GM03348 (cell line): Measurements from ENCODE around the gene HIVEP3.

Experiments
- DNase-seq: peaks from one replicate; pipeline ENCODE4 v3.0.0; 2012; ENCODE audit warnings: low spot score

Gene HIVEP3

DNA sequence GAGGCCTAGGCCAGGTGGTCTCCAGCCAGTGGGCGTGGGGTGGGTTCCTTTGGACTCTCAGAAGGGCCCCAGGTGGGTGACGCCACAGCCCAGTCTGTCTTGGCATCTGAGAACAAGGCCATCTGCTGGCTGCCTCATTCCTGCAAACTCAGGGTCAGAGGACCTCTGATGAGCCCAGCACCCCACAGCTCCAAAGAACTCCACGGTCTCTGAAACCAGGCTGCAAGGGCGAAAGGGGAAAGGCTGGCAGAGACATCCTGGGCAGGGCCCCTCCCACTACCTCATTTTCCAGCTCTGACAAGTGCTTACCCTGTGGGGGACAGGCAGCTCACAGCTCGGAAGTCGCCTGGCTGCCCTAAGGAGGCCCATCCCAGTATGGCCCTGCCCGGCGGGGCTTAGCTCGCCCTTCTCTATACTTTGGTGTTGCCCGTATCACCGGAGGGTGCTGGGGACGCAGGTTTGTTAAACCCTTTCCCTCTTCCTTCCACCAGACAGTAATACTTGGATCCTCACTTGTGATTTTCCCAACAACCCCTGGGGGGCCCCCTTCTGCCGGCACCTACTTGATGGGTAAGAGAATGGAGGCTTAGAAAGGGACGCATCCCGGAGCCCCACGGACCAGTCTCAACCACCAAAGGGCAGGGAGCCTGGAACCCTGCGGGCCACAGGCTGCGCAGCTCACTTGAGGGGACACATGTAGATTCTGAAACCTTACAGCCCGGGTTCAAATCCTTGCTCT lies 423.3 kb downstream of the HIVEP3 start:
- no peak for DNase-seq

DNA sequence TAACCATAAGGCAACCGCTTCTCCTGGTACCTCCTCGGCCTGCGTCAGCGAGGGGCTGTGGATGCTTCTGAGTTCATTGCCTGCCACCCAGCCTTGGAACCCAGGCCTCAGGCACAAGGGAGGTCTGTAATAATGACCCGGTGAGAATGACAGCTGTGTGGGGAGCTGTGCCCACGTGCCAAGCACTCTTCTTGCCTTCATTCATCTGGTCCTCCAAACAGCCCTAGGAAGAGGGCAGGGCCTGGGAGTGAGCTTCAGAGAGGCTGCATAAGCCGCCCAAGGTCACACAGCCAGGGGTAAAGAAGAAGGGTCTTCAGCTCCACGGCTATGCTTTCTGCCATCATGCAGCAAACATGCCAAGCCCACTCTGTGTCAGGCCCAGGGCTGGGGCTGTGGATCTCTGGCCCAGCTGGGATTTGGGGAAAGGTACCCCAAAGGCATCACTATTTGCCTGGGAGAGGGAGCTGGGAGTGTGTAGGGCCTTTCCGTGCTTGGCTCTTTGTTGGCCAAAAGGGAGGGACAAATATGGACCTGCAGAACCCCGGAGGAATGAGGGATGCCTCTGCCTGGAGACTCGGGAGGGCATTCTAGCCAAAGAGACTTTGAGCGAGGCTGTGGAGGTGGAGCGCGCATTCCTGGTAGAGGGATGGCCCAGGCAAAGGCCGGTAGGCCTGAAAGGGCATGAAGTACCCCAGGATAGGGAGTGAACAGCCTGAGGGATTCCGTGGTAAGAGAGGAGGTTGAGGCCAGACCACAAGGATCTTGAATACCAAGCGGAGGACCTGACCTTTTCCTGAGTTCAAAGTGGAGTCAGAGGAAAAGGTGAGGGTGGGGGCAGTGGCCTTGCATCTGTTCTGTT lies 424.1 kb downstream of the HIVEP3 start:
- no peak for DNase-seq

DNA sequence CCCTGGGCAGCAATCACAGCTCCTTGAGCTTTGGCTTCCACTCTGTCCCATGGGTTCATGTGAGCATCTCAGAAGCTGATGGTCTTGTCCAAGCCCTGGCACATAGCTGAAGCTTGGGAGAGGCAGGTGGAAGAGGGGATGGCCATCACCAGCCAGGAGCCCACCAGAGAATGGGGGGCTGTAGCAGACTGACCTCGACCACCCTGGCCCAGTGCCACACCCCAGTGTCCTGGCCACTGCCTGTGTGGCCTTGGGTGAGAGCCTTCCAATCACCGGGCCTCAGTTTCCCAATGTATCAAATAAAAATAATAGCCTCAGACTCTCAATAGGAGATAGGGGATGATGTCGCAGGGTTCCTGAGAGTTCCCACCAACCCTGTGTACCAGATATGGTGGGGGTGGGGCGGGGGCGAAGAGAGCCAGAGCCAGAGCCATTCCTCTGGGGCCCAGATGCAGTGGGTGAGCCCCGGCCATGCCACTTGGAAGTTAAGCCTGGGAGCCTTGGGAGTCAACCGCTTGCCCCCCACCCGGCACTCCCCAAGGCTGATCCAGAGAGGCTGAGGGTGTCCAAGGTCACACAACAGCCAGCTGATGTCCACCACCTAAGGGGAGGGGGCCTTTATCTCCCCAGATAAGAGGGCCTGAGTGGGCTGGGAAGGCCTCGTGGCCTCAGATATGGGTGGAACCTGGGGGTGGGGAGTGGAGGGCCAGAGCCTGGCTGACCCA lies 424.9 kb downstream of the HIVEP3 start:
- no peak for DNase-seq

DNA sequence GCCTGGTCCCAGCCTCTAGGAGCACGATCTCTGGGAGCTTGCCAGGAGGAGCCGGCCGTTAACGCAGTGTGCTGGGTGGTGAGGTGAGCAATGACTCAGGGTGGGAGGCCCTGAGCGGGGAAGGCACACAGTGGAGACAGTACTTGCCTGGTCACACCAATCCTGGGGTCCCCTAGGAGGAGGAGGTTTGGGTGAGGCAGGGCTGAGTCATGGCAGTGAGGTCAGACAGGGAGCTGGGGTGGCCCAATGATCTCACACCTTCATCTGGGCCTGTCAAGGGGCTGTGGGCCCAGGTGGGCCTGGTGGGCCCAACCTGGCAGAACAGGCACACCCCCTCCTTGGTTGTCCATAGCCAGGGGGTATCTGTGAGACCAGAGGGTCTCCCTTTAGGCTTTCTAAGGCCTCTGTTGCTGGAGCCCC lies 425.6 kb downstream of the HIVEP3 start:
- peak; percentile 72 for DNase-seq

DNA sequence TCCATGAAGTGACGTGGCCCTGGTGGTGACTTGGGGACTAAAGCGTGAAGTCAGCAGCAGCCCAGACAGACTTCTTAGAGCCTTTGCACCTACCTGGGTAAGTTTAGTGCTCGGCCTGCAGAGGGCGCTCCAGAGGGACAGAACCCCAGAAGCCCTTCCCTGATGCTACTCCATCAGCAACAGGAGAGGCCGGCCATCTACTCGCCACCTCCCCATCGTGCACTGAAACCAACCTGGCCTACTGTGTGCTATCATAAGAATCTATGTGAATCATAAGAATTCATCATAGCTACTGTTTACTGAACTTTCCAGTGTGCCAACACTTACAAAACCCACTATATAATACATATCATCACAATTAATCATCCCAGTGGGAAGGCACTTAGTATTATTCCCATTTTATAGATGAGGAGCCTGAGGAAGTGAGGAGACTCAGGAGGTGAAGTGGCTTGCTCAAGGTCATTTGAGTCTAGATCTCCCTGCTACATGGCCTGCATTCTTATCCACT lies 426.3 kb downstream of the HIVEP3 start:
- no peak for DNase-seq

DNA sequence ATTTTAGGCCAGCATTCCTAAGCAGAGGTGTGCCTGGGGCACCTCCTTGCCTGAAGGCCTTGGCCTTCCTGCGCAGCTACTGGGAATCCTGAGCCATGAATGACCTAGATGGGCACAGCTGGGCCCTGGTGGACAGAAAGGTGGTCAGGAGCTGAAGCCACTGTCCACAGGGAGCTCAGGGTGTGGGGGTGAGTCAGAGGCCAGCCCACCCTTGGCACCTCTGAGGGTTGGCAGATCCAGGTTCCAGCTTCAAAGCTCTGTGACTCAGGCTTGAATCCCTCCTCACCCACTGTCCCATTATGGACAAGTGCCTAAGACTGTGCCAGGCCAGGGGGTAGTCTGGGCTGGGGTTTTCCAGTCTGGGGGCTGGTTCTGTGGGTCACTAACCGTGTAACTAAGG lies 427.8 kb downstream of the HIVEP3 start:
- DNase-seq: no peak

DNA sequence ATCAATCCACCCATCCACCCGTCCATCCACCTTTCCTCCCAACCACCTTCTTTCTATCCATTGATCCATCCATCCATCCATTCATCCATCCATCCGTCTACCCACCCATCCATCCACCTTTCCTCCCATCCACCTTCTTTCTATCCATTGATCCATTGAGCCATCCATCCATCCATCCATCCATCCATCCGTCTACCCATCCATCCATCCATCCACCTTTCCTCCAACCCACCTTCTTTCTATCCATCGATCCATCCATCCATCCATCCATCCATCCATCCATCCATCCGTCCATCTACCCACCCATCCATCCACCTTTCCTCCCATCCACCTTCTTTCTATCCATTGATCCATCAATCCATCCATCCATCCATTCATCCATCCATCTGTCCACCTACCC lies 429.2 kb downstream of the HIVEP3 start:
- no peak for DNase-seq

DNA sequence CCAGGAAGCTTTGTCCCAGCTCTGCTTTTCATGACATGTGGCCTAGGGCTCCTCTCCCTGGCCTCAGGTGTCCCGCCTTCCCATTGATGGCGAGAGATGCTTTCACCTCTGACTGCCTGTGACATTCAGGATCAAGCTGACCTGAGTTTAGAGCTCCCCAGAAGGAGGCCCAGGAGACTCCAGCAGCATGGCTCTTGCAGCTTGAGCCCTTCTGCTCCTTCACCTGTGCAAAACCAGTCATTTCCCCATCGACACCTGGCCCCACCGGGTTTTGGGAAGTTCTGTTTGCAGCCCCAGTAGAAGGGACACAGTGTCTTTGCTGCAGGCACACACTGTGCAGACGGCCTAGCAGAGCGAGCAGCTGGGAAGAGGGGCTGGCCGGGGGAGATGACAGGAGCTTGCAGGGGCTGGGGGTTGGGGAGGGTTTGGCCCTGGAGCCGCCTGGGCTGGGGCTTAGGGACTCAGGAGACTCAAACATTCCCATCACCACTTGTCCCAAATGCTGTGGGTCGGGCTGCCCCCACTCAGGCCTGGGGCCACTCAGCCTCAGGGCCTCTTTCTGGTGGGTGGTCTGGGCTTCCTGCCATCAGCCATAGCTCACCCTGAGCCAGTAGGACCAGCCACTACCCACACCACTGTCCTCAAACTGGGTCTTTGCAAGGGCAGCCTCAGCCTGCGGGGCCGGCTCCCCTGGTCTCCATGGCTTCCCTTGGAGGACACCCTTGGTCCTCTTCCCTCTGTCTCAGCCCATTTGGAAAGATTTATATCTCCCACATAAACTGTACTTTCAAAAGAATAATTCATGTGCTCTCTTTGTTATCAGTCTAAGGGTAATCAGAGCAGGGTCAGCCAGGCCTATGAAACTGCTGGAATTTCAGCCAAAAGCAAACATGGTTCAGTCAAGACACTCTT lies 430.4 kb downstream of the HIVEP3 start:
- no peak for DNase-seq

DNA sequence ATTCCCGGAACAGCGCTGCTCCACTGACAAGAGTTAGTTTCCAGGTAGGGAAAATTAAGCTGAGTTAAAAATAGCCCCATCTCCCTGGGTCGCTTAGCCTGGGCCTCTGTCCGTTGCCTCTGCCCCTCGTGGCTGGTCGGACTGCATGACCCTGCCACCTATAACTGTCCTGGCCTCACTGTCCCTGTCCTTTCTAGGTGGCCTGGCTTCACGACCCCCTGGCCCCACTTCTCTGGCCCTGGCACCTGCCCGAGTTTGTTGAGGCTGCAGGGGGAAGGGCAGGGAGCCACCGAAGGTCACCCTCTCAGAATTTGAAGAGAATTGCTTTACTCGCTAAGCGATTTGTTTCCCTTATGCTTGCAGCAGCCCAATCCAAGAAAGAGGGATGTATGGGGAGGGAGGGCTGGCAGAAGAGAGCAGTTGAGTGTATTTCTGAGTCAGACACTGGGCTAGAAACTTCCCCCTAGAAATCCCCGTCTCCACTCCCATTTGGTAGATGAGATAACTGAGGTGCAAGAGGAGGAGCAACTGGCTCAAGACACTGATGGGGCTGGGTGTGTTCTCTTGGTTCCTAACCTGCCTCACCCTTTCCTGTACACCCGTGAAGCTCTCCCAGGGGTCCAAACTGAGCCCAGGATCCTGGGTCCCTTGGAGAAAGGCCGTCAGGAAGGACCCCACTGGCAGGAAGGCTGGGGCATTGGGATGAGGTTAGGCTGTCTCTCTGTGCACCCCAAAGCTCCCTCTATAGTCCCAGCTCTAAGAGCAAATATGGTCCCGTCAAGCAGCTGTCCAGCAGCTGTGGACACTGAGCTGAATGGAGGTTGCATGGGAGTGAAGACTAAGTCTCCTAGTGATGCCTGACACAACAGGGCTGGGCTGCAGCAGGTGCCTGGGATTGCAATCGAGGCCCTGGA lies 431.3 kb downstream of the HIVEP3 start:
- DNase-seq: no peak

DNA sequence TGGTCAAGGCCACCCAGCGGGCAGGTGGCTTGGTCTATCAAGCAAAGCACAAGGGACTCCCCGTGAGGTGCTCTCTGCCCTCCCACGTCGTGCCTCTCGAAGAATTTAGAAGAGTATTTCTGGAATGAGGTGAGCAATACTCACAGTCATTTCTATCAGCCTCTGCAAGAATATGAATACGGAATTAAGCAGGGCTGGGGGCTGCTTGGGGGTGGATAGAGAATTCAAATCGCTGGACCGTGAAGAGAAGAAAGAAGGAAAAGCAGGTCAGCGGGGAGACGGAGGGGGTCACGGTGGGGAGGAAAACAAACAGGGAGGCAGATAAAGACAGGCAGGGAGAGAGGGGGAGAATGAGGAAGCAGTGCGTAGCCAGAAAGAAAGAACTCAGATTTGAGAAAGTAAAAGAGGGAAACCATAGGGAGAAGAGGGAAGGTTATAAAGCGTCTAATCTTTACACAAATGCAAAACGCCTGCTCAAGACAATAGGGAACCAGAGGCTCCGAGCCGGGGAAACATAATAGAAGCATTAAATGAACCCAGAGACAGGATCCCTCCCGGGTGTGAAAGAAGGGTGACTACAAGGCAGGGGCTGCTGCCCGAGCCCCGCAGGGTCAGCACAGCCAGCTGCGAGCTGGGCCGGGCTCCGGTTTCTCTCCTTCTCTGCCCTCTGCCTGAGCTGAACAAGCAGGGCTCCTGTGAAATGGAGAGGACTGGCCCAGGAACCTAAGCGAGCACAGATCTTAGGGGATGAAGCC lies 432.2 kb downstream of the HIVEP3 start:
- peak; percentile 36 for DNase-seq

DNA sequence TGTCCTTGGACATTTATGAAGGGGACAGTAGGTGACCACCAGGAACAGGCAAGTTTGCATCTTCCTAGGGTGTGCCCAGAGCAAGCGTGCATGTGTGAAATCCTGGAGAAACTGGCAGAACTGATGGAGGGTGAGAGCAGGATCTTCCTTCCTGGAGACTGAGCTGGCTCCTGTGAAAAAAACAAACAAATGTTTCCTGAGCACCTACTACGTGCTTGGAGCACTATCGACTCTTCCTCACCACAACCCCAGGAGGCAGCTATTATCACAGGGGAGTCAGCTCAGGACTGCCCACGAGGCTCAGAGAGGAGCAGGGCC lies 432.7 kb downstream of the HIVEP3 start:
- no peak for DNase-seq

DNA sequence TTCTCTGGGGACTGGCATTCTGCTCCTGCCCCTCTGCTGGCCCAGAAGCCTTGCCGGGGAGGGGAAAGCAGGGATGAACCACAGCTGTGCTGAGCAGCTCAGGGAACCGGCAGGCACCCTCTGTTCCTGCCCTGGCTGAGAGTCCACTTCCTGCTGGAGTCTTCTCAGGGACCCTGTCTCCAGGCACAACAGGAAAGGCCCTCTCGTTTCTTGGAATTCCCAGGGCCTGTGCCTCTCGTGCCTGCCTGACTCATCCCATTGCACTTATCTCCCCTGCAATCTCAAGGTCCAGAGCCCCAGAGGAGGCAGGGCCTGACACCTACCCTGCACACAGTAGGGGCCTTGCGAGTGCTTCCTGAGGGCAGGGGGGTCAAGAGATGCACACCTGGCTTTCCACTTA lies 433.1 kb downstream of the HIVEP3 start:
- DNase-seq: peak; percentile 75

DNA sequence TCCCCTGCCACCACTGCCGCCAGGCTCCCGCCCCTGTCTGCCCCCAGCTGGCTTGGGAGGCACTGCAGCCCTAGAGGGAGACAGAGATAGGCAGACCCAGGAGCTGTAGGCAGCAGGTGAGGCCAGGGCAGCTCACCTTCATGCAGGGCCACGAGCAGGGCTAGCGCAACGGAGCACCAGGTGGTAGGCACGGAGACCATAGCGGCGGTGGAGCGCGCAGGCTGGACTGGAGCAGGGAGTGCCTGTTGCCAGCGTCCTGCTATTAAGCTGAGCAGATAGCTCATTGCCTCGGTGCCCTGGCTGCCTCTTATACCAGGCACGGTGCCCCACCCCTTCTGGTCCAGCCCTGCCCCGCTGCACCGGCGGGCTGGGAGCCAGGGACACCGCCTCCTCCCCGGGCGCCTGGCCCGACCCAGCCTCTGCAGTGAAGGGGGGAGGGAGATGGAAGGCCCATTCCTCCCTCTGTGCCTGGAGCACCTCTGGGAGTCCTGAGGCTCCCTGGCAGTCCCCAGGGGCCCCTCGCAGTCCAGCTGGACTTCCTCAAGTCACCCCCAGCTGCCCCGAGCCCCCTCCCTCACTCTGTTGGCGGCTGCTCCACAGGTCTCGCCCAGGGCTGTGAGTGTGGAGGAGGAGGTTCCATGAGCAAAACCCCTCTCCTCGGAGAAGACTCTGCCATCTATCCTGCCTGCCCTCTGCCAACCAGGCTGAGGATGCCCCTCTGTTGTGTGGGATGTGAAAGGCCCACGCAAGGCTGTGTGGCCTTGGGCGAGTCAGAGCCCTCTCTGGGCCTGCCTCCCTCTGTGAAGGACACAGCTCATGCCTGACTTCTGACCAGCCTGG lies 434.1 kb downstream of the HIVEP3 start, which contains the start of gene EDN2:
TSS of gene EDN2 (minus strand) at position 282 of the 840 bp plus-strand sequence. CDS start at position 200, 82 bp downstream.
- DNase-seq: no peak

DNA sequence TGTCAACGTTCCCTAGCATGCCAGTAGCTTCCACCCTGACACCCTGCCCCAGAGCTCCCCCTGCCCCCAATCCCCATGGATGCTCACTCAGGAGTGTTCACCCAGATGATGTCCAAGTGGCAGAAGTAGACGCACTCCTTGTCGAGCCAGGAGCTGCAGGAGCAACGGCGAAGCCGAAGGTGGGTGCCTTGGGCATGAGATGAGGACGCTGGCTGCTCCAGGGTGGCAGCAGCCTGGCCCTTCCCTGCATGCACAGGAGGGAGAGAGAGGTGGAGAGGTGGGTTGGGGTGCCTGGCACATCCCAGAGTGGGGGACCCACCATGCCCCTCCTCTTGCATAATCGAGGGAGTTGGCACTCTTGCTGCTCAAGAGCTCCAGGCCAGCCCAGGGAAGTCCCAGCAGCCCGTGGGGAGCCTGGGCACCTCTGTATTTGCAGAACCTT lies 434.7 kb downstream of the HIVEP3 start:
- DNase-seq: no peak

DNA sequence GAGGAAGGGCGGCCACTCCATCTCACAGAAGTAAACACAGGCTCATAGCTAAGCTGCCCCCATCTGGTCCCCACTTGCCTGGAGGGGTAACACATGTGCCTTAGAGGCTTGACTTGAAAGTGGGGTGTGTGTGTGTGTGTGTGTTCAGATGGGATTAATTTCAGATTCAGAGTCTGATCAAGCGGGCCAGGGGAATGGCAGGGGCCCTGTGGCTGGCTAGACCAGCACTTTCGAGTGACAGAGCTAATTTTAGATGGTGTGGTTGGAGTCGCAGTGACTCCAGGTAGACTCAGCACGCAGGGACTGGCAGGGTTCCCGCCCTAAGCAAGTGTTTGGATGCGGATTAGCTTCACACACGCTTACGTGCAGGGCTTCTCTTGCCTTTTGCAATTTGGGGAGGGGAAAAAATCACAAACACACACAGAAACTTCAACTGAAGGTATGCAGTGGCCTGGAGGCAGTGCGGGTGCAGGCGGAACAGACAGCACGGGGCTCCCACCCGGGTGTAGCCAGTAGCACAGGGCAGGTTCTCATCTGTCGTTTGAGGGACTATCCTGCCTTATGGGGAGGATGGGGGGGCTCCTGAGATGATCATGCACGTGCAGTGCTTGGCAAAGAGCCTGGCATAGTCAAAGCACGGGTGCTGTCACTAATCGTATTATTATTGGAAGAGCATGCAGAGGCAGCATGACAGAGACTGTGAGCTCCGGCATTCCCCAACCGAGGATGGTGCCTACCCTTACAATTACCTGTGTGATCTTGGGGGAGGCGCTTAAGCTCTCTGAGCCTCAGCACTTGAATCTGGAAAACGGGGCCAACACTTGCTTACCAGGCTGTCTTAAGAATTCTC lies 435.5 kb downstream of the HIVEP3 start:
- no peak for DNase-seq

DNA sequence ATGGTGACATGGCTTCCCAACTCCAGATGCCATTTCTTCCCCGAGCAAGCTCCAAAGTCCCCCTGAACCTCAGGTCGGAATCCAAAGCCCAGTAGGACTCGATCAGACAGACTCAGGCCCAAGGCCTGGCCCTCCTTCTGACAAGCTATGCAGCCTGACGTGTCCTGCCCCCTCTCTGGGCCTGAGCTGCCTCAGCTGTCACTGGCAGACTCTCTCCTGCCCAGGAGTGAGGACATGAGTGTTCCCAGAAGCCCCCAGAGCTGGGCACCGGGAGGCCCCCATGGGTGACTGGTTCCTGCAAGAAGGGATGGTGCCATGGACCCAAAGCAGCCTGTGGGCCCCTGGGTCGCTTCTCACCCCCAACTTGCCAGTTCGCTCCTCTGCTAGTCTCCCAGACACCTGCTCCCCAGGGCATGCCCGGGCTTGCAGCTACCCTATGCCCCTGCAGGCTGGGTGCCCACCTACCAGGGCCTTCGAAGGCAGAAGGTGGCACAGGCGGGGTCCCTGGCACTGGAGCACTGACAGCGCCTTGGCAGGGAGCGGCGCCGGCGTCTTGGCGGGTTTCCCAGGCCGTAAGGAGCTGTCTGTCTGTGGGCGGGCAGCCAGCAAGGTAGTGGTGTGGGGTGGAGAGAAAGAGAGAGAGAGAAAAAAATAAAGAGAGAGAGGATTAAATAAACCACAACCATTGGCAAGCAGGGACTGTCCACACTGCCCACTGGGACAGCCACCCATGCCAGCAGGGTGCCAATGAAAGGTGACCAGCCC lies 436.5 kb downstream of the HIVEP3 start:
- DNase-seq: no peak
